ENCODE data around the gene MS4A18. TPM values are rescaled to one million over a fixed set of nuclear protein-coding genes. Genes with fewer than 3 reads are reported as not detected.

The MS4A18 gene
- total RNA-seq, 2 experiments from 2014 or later = not detected

DNA sequence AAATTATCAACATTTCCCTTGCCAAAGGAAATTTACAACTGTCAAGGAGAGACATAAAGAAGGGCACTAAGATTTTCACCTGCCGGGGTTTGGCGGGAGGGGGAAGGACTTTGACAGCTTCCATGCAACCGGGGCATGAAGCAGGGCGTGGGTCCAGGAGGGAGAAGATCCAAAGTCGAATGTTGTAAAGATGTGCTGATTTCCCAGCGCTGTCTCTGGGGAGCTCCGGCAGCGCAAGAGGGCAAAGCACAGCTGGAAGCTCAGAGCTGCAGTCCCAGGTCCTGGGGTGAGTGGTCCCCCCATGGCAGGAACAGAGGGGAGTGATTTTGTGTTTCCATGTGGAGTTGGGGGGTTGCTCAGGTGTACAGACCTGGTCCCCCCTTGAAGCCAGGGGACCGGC, 60.6 kb downstream of the MS4A18 start, which contains the start of gene MS4A10:
MS4A10 (plus strand) TSS at position 198 of the 400 bp plus-strand sequence. CDS start 5,003 bp downstream, outside the sequence.
- Mint-ChIP-seq H3K27me3 (no peaks in the 10 kb centered on the region), H3K4me3 (no peak within 1 kb of the TSS), H3K4me1 (ENCODE audit: low read depth) (no peaks in the 10 kb centered on the region), H3K27ac (no peak within 1 kb of the TSS), H3K9me3 (no peaks in the 10 kb centered on the region), H3K36me3 (ENCODE audit: low read depth) (no peaks in the 10 kb centered on the region)
- ChIA-PET POLR2A (no interaction called here), CTCF (interaction anchor here (0.9 to 1.6 kb wide), 2 partner anchors 10 kb away, joined by 3 to 6 read pairs; no protein-coding TSS in a partner anchor)
- intact Hi-C loops (cut with DNase I, micrococcal nuclease) = no loop called here
- Histone ChIP-seq H3K27ac (ENCODE audit: low read depth in 1 of 2, low read length in 2 of 2) (no peak within 1 kb of the TSS), H3K4me3 (ENCODE audit: low read length) (no peak within 1 kb of the TSS), H3K36me3 (ENCODE audit: insufficient read depth, low read length) (no peaks in the 10 kb centered on the region), H3K9me3 (ENCODE audit: control insufficient read depth in 1 of 2, insufficient read depth in 1 of 2, low read length in 2 of 2) (no peaks in the 10 kb centered on the region), H3K27me3 (ENCODE audit: control insufficient read depth in 1 of 2, insufficient read depth in 2 of 2, low read length in 2 of 2) (no peaks in the 10 kb centered on the region), H3K4me1 (ENCODE audit: insufficient read depth, low read length) (no peaks in the 10 kb centered on the region)
- TF ChIP-seq, protein P1, sequence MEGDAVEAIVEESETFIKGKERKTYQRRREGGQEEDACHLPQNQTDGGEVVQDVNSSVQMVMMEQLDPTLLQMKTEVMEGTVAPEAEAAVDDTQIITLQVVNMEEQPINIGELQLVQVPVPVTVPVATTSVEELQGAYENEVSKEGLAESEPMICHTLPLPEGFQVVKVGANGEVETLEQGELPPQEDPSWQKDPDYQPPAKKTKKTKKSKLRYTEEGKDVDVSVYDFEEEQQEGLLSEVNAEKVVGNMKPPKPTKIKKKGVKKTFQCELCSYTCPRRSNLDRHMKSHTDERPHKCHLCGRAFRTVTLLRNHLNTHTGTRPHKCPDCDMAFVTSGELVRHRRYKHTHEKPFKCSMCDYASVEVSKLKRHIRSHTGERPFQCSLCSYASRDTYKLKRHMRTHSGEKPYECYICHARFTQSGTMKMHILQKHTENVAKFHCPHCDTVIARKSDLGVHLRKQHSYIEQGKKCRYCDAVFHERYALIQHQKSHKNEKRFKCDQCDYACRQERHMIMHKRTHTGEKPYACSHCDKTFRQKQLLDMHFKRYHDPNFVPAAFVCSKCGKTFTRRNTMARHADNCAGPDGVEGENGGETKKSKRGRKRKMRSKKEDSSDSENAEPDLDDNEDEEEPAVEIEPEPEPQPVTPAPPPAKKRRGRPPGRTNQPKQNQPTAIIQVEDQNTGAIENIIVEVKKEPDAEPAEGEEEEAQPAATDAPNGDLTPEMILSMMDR (IDR thresholded peaks at IDR 0.05) = no peak
- DNase-seq = no peak
- ATAC-seq (ENCODE audit: poor library complexity) = no peak

DNA sequence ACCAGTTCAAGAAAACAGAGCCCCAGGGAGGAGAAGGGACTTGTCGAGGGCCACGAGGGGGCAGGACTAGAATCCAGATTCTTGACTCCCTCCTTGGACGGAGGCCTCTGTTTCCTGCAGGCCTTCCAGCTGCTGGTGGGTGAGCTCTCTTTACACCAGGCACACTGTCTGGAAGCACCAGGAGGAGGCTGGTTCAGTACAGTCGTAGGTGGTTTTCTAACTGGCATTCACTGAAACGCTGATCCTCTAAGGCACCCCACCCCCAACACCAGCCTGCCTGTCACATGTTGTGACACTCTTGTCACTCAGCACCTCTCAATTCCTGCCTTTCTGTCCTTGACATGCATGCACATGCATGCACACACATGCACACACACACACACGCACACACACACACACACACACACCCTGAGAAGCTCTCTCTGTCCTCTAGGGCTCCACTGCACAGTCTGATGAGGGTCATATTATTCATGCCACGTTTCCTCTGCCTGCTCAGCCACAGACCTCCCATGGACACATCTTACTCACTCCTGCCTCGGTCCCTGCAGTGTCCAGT, 61.4 kb downstream of the MS4A18 start:
- TF ChIP-seq, protein P1 (IDR thresholded peaks at IDR 0.05) = no peak
- no peak overlapping the region for H3K4me3 Mint-ChIP-seq
- no peaks in the 10 kb centered on the region for H3K36me3 Mint-ChIP-seq (ENCODE audit: low read depth)
- no peaks in the 10 kb centered on the region for H3K4me1 Mint-ChIP-seq (ENCODE audit: low read depth)
- no peak overlapping the region for H3K27ac Mint-ChIP-seq
- ChIA-PET CTCF (interaction anchor here (0.9 kb wide), 1 partner anchor 10 kb away, joined by 3 read pairs; no protein-coding TSS in a partner anchor), POLR2A (no interaction called here)
- H3K4me3 ChIP-seq (ENCODE audit: low read length) = no peak overlapping the region
- no peaks in the 10 kb centered on the region for H3K9me3 Mint-ChIP-seq
- ATAC-seq (ENCODE audit: poor library complexity) (no peak), DNase-seq (no peak)
- H3K27ac ChIP-seq (ENCODE audit: low read depth in 1 of 2, low read length in 2 of 2) = no peak overlapping the region
- H3K27me3 ChIP-seq (ENCODE audit: control insufficient read depth in 1 of 2, insufficient read depth in 2 of 2, low read length in 2 of 2) = no peaks in the 10 kb centered on the region
- H3K4me1 ChIP-seq (ENCODE audit: insufficient read depth, low read length) = no peaks in the 10 kb centered on the region
- intact Hi-C loops (cut with DNase I, micrococcal nuclease) = no loop called here
- no peaks in the 10 kb centered on the region for H3K27me3 Mint-ChIP-seq
- H3K9me3 ChIP-seq (ENCODE audit: control insufficient read depth in 1 of 2, insufficient read depth in 1 of 2, low read length in 2 of 2) = no peaks in the 10 kb centered on the region
- no peaks in the 10 kb centered on the region for H3K36me3 ChIP-seq (ENCODE audit: insufficient read depth, low read length)

DNA sequence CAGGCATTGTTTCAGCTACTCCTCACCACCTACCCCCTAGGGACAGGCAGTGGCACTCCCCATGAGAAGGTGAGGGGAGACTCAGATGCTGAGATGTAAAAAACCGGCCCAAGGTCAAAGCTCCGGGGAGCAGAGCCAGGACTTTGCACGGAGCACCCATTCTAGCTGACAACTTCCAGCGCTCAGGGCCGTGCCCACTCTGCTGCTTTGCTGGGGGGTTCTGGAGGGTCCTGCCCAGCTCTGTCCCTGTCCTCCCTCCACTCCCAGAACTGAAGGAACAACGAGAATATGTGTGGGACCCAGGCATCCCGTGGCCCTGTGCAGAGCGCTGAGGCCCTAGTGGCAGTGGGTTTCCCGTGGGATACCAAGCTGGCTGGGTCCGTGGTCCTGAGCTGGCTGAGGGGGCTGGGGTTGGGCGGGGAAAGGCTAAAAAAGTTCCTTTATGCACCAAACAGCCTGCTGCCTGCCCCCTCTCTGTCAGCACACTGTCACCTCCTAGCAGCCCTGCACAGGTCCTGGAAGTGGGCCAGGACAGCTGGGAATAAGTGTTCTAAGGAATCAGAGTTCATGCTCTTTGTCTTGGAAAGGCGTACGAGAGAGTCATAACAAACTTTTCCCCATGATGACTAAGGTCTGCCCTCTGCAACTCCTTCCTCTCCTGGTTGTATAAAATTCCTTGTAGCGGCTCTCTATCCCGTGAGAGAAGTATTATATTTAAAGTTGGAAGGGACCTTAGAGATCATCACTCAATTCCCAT, 62.5 kb downstream of the MS4A18 start:
- ChIA-PET CTCF (no interaction called here), POLR2A (no interaction called here)
- no peak overlapping the region for H3K27ac ChIP-seq (ENCODE audit: low read depth in 1 of 2, low read length in 2 of 2)
- no peak overlapping the region for H3K4me3 ChIP-seq (ENCODE audit: low read length)
- H3K27me3 ChIP-seq (ENCODE audit: control insufficient read depth in 1 of 2, insufficient read depth in 2 of 2, low read length in 2 of 2) = no peaks in the 10 kb centered on the region
- H3K9me3 ChIP-seq (ENCODE audit: control insufficient read depth in 1 of 2, insufficient read depth in 1 of 2, low read length in 2 of 2) = no peaks in the 10 kb centered on the region
- Mint-ChIP-seq H3K27ac (no peak overlapping the region), H3K9me3 (no peaks in the 10 kb centered on the region), H3K4me3 (no peak overlapping the region), H3K27me3 (no peaks in the 10 kb centered on the region), H3K36me3 (ENCODE audit: low read depth) (no peaks in the 10 kb centered on the region), H3K4me1 (ENCODE audit: low read depth) (no peaks in the 10 kb centered on the region)
- TF ChIP-seq, protein P1 (IDR thresholded peaks at IDR 0.05) = no peak
- ATAC-seq (ENCODE audit: poor library complexity) (no peak), DNase-seq (no peak)
- H3K4me1 ChIP-seq (ENCODE audit: insufficient read depth, low read length) = no peaks in the 10 kb centered on the region
- intact Hi-C loops (cut with DNase I, micrococcal nuclease) = no loop called here
- no peaks in the 10 kb centered on the region for H3K36me3 ChIP-seq (ENCODE audit: insufficient read depth, low read length)
